GM18526 (cell line): ENCODE data around the gene LUZP2.

Source experiments
- POLR2A ChIP-seq: IDR thresholded peaks from 3 replicates; pipeline ENCODE4 v1.6.1; 2011; ENCODE audit not compliant: insufficient read length; ENCODE audit errors: extremely low read depth

Gene LUZP2

DNA sequence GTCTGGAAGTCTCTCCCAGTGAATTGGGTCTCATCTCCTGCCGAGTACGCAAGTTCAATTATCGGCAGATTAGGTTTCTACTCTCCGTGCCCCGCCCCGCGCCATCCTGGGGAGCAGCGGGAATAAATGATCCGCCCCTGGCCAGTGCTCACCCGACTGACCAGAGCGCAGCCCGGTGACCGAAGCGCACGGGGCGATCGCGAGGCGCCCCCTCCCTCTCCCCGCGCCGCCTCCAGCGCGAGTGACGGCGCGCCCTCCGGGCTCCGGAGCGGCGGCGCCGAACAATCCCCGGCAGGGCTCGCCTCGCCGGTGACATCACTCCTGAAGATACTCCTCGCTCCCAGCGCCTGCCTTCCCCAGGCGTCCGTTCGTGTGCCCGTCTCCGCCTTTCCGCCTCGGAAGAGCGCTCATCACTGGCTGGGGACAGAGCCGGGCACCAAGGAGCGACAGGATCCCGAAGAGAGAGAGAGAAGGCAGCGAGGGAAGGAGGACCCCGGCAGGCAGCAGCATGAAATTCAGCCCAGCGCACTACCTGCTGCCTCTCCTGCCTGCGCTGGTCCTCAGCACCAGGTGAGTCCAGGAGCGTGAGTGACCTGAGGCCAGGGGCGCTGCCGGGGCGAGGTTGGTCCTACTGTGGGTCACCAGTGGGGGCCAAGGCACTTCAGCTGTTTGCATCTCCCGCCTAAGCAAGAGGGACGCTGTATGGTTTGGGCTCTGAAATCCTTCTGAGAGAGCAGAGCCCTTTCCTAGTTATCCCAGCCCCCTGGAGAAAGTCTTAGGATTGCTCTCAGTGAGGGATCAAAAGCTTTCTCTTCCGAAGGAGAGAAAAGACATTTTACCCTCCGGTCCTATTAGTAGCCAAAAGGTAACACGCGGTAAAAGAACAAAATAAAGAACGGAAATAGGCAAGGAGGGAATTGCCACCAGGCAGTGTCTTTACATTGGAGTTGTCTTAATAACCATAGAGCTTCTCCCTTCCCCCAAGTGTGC is at the start of gene LUZP2:
Gene LUZP2 (plus strand): TSS at position 318 of the 990 bp plus-strand sequence.
- no peak for TF ChIP-seq POLR2A

GRCh38 chr11:24453129-24453718 is 43.6 kb upstream of the LUZP2 start:
- no peak for TF ChIP-seq POLR2A

GRCh38 chr11:24457985-24458384 is 38.9 kb upstream of the LUZP2 start:
- TF ChIP-seq POLR2A: no peak

DNA sequence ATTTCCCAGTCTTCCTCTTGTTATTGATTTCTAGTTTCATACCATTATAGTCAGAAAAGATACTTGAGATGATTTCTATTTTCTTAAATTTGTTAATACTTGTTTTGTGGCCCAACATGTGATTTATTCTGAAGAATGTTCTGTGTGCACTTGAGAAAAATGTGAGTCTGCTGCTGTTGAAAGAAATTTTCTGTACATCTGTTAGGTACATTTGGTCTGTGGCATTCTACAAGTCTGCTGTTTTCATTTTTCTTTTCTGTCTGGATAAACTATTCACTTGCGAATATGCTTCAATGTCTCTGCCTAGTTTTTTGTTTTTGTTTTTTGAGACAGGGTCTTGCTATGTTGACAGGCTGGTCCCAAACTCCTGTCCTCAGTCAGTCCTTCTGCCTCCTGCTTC is 26.4 kb upstream of the LUZP2 start:
- no peak for TF ChIP-seq POLR2A

DNA sequence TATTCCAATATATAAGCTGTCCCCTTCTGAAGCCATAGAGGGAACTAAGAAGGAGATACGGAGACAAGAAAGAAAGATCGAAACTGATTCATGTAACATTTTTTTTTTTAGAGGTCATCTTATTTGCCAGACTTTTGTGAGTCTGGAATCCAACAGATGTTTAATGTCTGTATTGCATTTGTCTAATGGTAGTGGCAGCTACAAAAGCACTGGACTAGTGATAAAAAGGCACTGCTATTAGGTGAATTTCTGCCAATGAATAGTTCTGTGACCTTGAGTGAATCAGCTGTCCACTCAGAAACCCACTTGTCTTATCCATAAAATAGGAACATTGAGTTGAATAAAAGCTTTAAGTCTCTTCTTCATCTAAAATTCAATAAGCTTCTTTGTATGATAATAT is 25.8 kb upstream of the LUZP2 start:
- TF ChIP-seq POLR2A: no peak

DNA sequence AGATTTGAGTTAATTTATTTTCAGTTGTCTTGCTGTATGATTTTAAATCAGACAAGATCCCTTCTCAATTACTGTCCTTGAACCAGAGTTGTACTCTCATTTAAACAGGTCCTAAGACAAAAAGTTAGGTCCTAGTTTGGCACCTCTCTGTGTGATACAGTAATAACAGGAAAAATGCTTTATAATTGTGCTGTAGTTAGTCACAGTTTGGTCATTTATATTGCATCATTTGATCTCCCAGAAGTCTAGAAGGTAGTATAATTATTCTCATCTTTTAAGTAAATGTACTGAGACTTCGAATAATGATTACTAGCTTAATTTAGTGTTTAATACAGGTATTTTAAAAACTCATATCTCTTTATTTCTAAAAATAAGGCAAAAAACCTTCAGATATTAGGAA is 18.1 kb upstream of the LUZP2 start:
- no peak for TF ChIP-seq POLR2A

DNA sequence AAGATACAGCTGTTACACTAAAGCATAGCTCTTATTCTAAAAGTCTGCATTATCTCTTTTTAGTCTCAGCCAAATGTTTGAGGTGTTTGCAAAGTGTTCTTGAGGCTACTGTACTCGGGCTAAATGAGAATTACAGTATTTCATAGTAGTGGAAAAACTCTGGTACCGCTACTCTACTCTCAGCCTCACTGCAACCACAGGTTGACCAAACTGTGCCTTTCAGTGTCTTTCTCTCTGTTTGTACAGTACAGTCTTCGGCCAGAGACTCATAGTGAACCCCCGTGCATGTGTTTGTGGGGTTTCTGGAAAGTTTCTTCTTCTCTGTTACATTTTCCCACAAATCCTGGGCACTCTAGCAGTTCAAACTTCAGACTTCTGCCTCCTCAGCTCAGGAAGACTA is 7.4 kb upstream of the LUZP2 start:
- TF ChIP-seq POLR2A: no peak

DNA sequence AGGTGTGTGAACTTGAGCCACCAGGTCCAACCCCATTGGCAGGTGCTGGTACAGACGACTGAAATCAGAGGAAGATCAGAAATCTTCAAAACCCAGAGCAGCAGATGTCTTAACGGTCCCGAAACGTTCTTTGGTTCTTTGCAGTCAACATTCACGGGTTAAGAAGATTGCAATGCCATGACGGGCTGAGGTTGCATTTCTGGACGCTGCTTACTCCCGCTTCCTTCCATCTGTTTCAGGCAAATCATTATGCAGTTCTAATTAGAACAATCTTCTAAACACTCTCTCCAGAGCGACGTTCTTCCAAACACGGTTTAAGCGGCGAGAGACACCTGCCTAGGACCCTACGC is 492 bp upstream of the LUZP2 start:
- TF ChIP-seq POLR2A: no peak

GRCh38 chr11:24497831-24498230 is 978 bp downstream of the LUZP2 start:
- TF ChIP-seq POLR2A: no peak

DNA sequence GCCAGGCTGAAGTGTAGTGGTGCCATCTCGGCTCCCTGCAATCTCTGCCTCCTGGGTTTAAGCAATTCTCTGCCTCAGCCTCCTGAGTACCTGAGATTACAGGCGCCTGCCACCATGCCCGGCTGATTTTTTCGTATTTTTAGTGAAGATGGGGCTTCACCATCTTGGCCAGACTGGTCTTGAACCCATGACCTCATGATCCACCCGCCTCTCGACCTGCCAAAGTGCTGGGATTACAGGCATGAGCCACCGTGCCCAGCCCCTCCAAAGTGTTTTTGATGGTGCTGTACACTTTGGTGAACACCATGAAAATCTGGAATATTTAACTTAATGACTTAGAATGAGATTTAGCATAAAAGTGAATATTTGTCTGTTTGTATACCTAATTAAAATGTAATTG is 5.6 kb downstream of the LUZP2 start:
- no peak for TF ChIP-seq POLR2A

- no peak for TF ChIP-seq POLR2A
These were observed 12.3 kb downstream of the LUZP2 start for GRCh38 chr11:24509114-24509513.

GRCh38 chr11:24511511-24511910 is 14.7 kb downstream of the LUZP2 start:
- no peak for TF ChIP-seq POLR2A

DNA sequence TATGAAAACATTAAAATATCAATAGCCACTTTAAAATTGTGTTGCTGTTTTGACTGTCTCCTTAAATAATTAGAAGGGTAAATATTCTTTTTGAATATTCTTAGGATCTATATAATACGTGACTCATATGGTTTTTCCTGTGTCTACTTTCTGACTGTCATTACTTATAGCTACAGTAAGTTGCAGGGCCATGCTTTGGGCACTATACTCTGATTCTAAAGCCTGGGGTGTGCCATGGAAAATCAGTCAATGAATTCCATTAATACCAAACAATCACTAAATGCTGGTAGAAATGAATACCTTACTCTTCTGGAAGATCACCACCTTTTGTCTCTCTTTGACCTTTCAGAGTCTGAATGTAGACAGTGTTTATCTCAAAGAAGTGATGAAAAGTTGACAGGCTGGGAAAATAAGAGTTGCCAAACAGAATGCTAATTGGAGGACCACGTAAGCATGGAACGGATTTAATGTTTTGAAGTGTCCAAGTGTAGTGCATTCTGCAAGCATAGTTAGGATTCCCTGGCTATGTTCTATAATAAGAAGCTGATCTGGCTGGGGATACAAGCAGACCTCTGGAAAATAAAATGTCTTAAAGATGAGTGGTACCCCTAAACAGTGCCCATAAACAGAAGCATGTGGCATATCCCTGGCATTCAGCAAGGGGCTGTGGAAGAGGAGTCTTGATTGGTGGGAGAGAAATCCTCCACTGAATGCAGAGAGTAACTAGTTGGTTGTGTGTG is 16.8 kb downstream of the LUZP2 start:
- no peak for TF ChIP-seq POLR2A

- TF ChIP-seq POLR2A: no peak
These were observed 17.4 kb downstream of the LUZP2 start for GRCh38 chr11:24514219-24514594.

GRCh38 chr11:24515632-24516031 is 18.8 kb downstream of the LUZP2 start:
- no peak for TF ChIP-seq POLR2A

GRCh38 chr11:24516638-24517037 is 19.8 kb downstream of the LUZP2 start:
- TF ChIP-seq POLR2A: no peak

- no peak for TF ChIP-seq POLR2A
These were observed 24.7 kb downstream of the LUZP2 start for GRCh38 chr11:24521601-24522000.

DNA sequence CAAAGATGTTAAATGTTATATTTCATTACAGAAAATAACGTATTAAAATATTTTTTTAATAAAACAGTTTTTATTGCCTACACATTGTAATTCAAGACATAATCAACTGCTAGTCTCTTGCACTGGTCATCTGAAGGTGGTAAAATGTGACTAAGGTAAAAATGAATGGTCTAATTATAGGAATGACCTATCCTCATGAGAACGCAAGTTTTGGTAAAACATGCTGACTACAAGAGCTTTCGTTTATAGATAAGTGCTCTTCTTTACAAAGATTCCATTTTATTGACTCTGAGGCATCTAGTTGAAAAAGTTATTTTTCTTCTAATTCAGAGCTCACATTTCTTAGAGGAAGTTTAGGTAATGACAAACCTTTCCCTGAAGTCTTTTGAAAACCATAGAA is 27.3 kb downstream of the LUZP2 start:
- TF ChIP-seq POLR2A: no peak
